GM19351 (cell line): ENCODE results near the gene CPZ.

Source experiments
- ATAC-seq: cut with Tn5 transposase; IDR thresholded peaks from one replicate; pipeline ENCODE4 v1.9.1; 2021; ENCODE audit warnings: mild to moderate bottlenecking, moderate library complexity; ENCODE audit not compliant: unreplicated experiment

CPZ gene

GRCh38 chr4:8592366-8593263 lies at the start of gene CPZ:
Gene CPZ (plus strand): TSS chr4:8592765. CDS start chr4:8592834, 69 bp downstream.
- ATAC-seq: no peak

- no peak for ATAC-seq
Measured at GRCh38 chr4:8542776-8543525, 49.6 kb upstream of the CPZ start.

- no peak for ATAC-seq
Measured at GRCh38 chr4:8543623-8544022, 48.9 kb upstream of the CPZ start.

GRCh38 chr4:8544282-8544681 lies 48.3 kb upstream of the CPZ start:
- no peak for ATAC-seq

- ATAC-seq: no peak
Measured at GRCh38 chr4:8544741-8545438, 47.7 kb upstream of the CPZ start.

GRCh38 chr4:8545439-8545765 lies 47.2 kb upstream of the CPZ start:
- ATAC-seq: no peak

- ATAC-seq: no peak
Measured at GRCh38 chr4:8546766-8547107, 45.8 kb upstream of the CPZ start.

- no peak for ATAC-seq
Measured at GRCh38 chr4:8547108-8547911, 45.3 kb upstream of the CPZ start.

GRCh38 chr4:8547912-8548730 lies 44.4 kb upstream of the CPZ start:
- no peak for ATAC-seq

- ATAC-seq: no peak
Measured at GRCh38 chr4:8548731-8549351, 43.7 kb upstream of the CPZ start.

GRCh38 chr4:8549352-8549931 lies 43.1 kb upstream of the CPZ start:
- no peak for ATAC-seq

GRCh38 chr4:8550691-8551090 lies 41.9 kb upstream of the CPZ start:
- ATAC-seq: no peak

GRCh38 chr4:8552024-8552423 lies 40.5 kb upstream of the CPZ start:
- ATAC-seq: no peak

GRCh38 chr4:8552581-8553205 lies 39.9 kb upstream of the CPZ start:
- no peak for ATAC-seq

GRCh38 chr4:8553216-8553615 lies 39.3 kb upstream of the CPZ start:
- ATAC-seq: no peak

GRCh38 chr4:8553991-8554405 lies 38.6 kb upstream of the CPZ start:
- no peak for ATAC-seq

- no peak for ATAC-seq
Measured at GRCh38 chr4:8554555-8555100, 37.9 kb upstream of the CPZ start.

- ATAC-seq: no peak
Measured at GRCh38 chr4:8555716-8556115, 36.8 kb upstream of the CPZ start.
